Smooth muscle cell (in vitro differentiated cells): ENCODE results near the gene DAD1. TPM values are rescaled to one million over a fixed set of nuclear protein-coding genes. Genes with fewer than 3 reads are reported as not detected.

Source experiments
- DNase-seq: peaks from one replicate; lab custom pipeline; 2025; ENCODE audit not compliant: unreplicated experiment; lab: John Stamatoyannopoulos, UW
- H2AFZ ChIP-seq: fragments of 200-600 bp; sonication (generic); 2 replicates; pipeline ENCODE4 v1.6.0; 2016; ENCODE audit warnings: antibody characterized with exemption, low read depth, mild to moderate bottlenecking
- H3F3A ChIP-seq: fragments of 200-600 bp; sonication (generic); 2 replicates; pipeline ENCODE4 v1.6.0; 2017; ENCODE audit warnings: antibody characterized with exemption, low read depth
- H3K27ac ChIP-seq: fragments of 200-600 bp; sonication (generic); 2 replicates; pipeline ENCODE4 v1.5.1; 2016; ENCODE audit warnings: low read depth, mild to moderate bottlenecking
- H3K27me3 ChIP-seq: fragments of 200-600 bp; sonication (generic); 2 replicates; pipeline ENCODE4 v1.6.1; 2016; ENCODE audit warnings: low read depth, mild to moderate bottlenecking
- H3K36me3 ChIP-seq: fragments of 200-600 bp; sonication (generic); 2 replicates; pipeline ENCODE4 v1.5.1; 2016; ENCODE audit warnings: low read depth
- H3K4me1 ChIP-seq: fragments of 200-600 bp; sonication (generic); 2 replicates; pipeline ENCODE4 v1.5.1; 2016; ENCODE audit warnings: low read depth
- H3K4me2 ChIP-seq: fragments of 200-600 bp; sonication (generic); 2 replicates; pipeline ENCODE4 v1.6.0; 2016; ENCODE audit warnings: mild to moderate bottlenecking
- H3K4me3 ChIP-seq: fragments of 200-600 bp; sonication (generic); 2 replicates; pipeline ENCODE4 v1.5.1; 2016; ENCODE audit warnings: mild to moderate bottlenecking
- H3K79me2 ChIP-seq: fragments of 200-600 bp; sonication (generic); 2 replicates; pipeline ENCODE4 v1.6.0; 2016; ENCODE audit warnings: low read depth, mild to moderate bottlenecking
- H3K9ac ChIP-seq: fragments of 200-600 bp; sonication (generic); 2 replicates; pipeline ENCODE4 v1.6.0; 2016; ENCODE audit warnings: low read depth
- H3K9me3 ChIP-seq: fragments of 200-600 bp; sonication (generic); replicated peaks from 2 replicates; pipeline ENCODE4 v1.5.1; 2016; ENCODE audit warnings: low read depth
- H4K20me1 ChIP-seq: fragments of 200-600 bp; sonication (generic); 2 replicates; pipeline ENCODE4 v1.6.0; 2016; ENCODE audit warnings: low read depth
- WGBS: methylation state at CpG from one replicate; pipeline ENCODE4 v1.1.7; 2016; ENCODE audit warnings: low lambda C conversion rate; 5-methylcytosine and 5-hydroxymethylcytosine counted together
- polyA plus RNA-seq: library from polyadenylated mRNA; unstranded; fragments of >200 nt; fragmentation: Nextera tagmentation; extraction: Ambion mirVana; gene quantifications from 2 replicates; pipeline ENCODE4 v1.2.1, GENCODE V29; 2016
- small RNA-seq: library from RNA; depleted of rRNA; stranded (forward); fragments of <200 nt; gene quantifications from one replicate; pipeline ENCODE3, GENCODE V24; 2014
- total RNA-seq: library from RNA; depleted of rRNA; stranded (reverse); fragments of >200 nt; gene quantifications from 2 replicates; pipeline ENCODE4 v1.2.3, GENCODE V29; 2014
- TF ChIP-seq, protein P1 (sequence below): fragments of 200-600 bp; sonication (generic); IDR thresholded peaks from 2 replicates; pipeline ENCODE4 v1.5.1; 2017; ENCODE audit warnings: borderline replicate concordance, mild to moderate bottlenecking, antibody characterized with exemption; ENCODE audit not compliant: insufficient read depth, poor library complexity, severe bottlenecking

The DAD1 gene
- total and polyA plus RNA-seq, 2 experiments from 2014 or later: 533 to 571 TPM

DNA sequence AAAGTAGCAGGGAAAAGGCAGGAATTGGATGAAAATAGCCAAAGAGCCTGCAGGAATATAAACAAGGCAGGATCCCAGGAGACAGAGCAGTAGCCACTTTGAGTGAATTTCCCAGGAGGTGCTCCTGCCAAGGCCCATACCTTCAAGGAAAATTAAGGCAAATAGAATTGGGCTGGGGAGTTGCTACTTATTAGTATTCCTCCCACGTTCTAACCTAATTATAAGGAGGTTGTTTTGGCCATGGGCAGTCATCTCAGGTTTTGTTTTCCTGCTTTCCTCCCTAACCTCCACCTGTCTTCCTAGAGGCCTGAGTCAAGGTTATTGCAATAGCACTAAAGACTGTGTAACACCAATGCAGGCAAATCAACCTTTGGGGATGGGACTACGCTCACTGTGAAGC, 73.1 kb downstream of the DAD1 start:
- no peaks in the 10 kb centered on the region for H3K27me3 ChIP-seq
- 76% methylated on average over 2 of the region's 2 CpGs for WGBS
- no peaks in the 10 kb centered on the region for H3K36me3 ChIP-seq
- H3K4me3 ChIP-seq: no peak overlapping the region
- no peaks in the 10 kb centered on the region for H4K20me1 ChIP-seq
- no peak overlapping the region for H2AFZ ChIP-seq
- peaks cover 9% of the 10 kb centered on the region for H3K4me1 ChIP-seq
- no peak overlapping the region for H3K9ac ChIP-seq
- no peaks in the 10 kb centered on the region for H3K9me3 ChIP-seq
- no peaks in the 10 kb centered on the region for H3K79me2 ChIP-seq
- H3K4me2 ChIP-seq: no peak overlapping the region
- no peaks in the 10 kb centered on the region for H3F3A ChIP-seq
- no peak overlapping the region for H3K27ac ChIP-seq
- DNase-seq: no peak
- TF ChIP-seq, protein P1, sequence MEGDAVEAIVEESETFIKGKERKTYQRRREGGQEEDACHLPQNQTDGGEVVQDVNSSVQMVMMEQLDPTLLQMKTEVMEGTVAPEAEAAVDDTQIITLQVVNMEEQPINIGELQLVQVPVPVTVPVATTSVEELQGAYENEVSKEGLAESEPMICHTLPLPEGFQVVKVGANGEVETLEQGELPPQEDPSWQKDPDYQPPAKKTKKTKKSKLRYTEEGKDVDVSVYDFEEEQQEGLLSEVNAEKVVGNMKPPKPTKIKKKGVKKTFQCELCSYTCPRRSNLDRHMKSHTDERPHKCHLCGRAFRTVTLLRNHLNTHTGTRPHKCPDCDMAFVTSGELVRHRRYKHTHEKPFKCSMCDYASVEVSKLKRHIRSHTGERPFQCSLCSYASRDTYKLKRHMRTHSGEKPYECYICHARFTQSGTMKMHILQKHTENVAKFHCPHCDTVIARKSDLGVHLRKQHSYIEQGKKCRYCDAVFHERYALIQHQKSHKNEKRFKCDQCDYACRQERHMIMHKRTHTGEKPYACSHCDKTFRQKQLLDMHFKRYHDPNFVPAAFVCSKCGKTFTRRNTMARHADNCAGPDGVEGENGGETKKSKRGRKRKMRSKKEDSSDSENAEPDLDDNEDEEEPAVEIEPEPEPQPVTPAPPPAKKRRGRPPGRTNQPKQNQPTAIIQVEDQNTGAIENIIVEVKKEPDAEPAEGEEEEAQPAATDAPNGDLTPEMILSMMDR: no peak

Small RNAs within 50 kb of the gene (small RNA-seq; reads per million reads assigned to genes)
- not detected for gene TRAJ1
- gene TRAJ10: not detected
- gene TRAJ11: not detected
- not detected for gene TRAJ12
- gene TRAJ13: not detected
- not detected for gene TRAJ14
- gene TRAJ16: not detected
- gene TRAJ17: not detected
- gene TRAJ18: not detected
- gene TRAJ19: not detected
- not detected for gene TRAJ2
- not detected for gene TRAJ20
- not detected for gene TRAJ21
- gene TRAJ22: not detected
- not detected for gene TRAJ23
- not detected for gene TRAJ24
- not detected for gene TRAJ25
- not detected for gene TRAJ26
- not detected for gene TRAJ27
- not detected for gene TRAJ28
- gene TRAJ3: not detected
- gene TRAJ4: not detected
- gene TRAJ5: not detected
- gene TRAJ6: not detected
- gene TRAJ7: not detected
- not detected for gene TRAJ8
- not detected for gene TRAJ9

Other genes with a start within 250 kb of the DAD1 start
- gene ABHD4, start 9.1 kb upstream of the DAD1 start, total RNA-seq: 9.7 and 10.5 TPM in 2 replicates
- gene ABHD4, start 9.1 kb upstream of the DAD1 start, polyA plus RNA-seq: 13.9 and 24.1 TPM in 2 replicates
- gene OR6J1, start 55.1 kb upstream of the DAD1 start, total RNA-seq: 0.13 TPM in 1 of 2 replicates, not detected in the other
- not detected in 2 replicates for gene OR6J1, start 55.1 kb upstream of the DAD1 start, polyA plus RNA-seq
- gene OXA1L, start 177.5 kb upstream of the DAD1 start, total RNA-seq: 88.8 and 93.8 TPM in 2 replicates
- 55.9 and 69.3 TPM in 2 replicates for gene OXA1L, start 177.5 kb upstream of the DAD1 start, polyA plus RNA-seq
- gene SLC7A7, start 226.2 kb upstream of the DAD1 start, total RNA-seq: 10.3 and 18.5 TPM in 2 replicates
- 10.0 and 14.1 TPM in 2 replicates for gene SLC7A7, start 226.2 kb upstream of the DAD1 start, polyA plus RNA-seq
- 85.8 and 220 TPM in 2 replicates for gene MRPL52, start 240.7 kb upstream of the DAD1 start, total RNA-seq
- 274 and 296 TPM in 2 replicates for gene MRPL52, start 240.7 kb upstream of the DAD1 start, polyA plus RNA-seq
- 444 and 491 TPM in 2 replicates for gene MMP14, start 247.4 kb upstream of the DAD1 start, total RNA-seq
- gene MMP14, start 247.4 kb upstream of the DAD1 start, polyA plus RNA-seq: 52.3 and 58.1 TPM in 2 replicates